ENCODE data around the gene MCEE.

The MCEE gene

DNA sequence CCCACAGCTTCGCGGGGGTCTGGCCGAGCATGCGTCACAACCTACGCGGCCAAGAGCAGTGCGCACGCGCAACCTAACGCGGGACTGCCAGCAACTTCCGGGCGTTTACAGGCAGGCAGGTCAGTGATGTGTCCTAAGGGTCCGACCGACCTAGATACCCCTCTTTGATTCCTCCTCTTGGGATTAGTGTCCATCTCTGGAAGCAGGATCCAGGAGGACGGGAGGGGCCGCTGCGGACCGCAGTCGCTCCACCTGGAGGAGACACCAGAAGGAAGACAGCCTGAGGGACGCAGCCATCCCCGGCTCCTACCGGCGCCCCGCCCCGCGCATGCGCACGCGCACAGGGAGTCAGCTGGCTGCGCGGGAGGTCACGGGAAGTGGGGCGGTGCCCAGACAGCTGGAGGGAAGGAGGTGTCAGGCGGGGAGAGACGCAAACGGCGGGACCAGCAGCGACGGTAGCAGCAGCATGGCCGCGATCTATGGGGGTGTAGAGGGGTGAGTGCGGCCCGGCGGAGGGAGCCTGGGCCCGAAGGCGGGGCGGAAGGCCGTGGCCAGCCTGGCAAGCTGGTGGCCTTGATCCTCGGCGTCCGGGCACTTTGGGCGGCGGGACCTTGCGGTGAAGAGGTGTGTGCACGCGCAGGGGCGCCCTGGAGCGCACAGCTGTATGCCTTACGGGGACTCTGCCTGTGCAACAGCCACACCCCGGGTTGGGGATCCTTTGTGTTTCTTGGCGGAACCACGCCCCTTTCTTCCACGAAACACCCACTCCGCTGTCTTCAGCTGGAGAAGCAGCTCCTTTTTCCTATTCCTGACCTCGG lies 61.6 kb downstream of the MCEE start, which contains the start of gene NAGK:
NAGK (plus strand) TSS at position 431 of the 818 bp plus-strand sequence; CDS start at position 467, 36 bp downstream.
- TF ChIP-seq, protein P1, sequence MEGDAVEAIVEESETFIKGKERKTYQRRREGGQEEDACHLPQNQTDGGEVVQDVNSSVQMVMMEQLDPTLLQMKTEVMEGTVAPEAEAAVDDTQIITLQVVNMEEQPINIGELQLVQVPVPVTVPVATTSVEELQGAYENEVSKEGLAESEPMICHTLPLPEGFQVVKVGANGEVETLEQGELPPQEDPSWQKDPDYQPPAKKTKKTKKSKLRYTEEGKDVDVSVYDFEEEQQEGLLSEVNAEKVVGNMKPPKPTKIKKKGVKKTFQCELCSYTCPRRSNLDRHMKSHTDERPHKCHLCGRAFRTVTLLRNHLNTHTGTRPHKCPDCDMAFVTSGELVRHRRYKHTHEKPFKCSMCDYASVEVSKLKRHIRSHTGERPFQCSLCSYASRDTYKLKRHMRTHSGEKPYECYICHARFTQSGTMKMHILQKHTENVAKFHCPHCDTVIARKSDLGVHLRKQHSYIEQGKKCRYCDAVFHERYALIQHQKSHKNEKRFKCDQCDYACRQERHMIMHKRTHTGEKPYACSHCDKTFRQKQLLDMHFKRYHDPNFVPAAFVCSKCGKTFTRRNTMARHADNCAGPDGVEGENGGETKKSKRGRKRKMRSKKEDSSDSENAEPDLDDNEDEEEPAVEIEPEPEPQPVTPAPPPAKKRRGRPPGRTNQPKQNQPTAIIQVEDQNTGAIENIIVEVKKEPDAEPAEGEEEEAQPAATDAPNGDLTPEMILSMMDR (IDR thresholded peaks at IDR 0.05; ENCODE audit: insufficient read depth, low read depth, low read length, missing control alignments): no peak
- H3K4me3 ChIP-seq (ENCODE audit: low read length): peak within 1 kb of the TSS; percentile 86

DNA sequence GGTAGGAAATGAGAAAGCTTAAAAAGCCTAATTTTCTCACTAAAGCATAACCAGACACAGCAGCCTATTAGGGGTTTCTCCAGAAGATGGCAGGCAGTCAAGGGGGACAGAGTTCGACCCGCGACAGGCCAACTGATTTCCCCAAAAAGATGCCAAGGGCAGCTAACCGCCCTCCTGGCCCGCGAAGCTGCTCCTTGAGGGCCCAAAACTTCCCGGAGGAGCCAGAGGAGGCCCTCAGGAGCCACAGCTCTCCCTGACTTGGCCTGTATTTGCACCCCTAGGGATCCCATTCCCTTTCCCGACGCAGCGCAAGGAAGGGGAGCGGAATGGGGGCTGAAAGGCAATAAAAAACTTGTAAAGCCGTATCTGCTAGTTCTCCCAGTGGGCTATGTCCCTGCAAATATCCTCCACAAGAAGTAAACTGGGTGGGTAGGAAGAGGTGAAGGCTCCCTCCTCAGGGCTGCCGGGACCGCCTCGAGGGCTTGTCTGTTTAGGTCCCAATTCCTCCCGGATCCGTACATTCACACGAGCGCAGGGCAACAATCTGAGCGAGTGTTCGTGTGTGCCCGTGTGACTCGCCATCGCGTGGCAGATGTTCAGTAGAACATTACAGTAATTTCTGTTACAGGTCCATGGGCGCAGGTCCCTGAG lies 62.3 kb downstream of the MCEE start:
- no peak for DNase-seq (ENCODE audit: low read depth)
- TF ChIP-seq, protein P1 (IDR thresholded peaks at IDR 0.05; ENCODE audit: insufficient read depth, low read depth, low read length, missing control alignments): peak; percentile 1
- peak overlapping the region; percentile 86 for H3K4me3 ChIP-seq (ENCODE audit: low read length)

More for the DNA sequence above, 61.6 kb downstream of the MCEE start, which contains the start of gene NAGK:
- DNase-seq (ENCODE audit: low read depth): peak; percentile 97

DNA sequence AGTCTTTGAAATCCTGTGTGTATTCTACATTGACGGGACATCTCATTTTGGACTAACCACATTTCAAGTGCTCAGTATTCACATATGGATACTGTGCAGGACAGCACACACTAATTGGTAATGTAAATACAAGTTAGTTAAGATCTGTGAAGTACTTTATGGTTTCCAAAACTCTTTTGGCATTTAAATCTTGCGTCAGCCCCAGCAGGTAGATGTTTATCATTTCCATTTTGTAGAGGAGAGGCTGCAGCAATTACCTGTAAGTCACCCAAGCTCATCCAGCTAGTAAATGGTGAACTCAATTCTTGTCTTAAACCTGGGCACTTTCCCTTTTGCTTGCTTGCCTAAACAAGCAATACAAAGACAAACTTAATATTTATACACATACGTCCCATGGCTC lies 63.2 kb downstream of the MCEE start:
- TF ChIP-seq, protein P1 (IDR thresholded peaks at IDR 0.05; ENCODE audit: insufficient read depth, low read depth, low read length, missing control alignments): no peak
- DNase-seq (ENCODE audit: low read depth): no peak
- no peak overlapping the region for H3K4me3 ChIP-seq (ENCODE audit: low read length)

DNA sequence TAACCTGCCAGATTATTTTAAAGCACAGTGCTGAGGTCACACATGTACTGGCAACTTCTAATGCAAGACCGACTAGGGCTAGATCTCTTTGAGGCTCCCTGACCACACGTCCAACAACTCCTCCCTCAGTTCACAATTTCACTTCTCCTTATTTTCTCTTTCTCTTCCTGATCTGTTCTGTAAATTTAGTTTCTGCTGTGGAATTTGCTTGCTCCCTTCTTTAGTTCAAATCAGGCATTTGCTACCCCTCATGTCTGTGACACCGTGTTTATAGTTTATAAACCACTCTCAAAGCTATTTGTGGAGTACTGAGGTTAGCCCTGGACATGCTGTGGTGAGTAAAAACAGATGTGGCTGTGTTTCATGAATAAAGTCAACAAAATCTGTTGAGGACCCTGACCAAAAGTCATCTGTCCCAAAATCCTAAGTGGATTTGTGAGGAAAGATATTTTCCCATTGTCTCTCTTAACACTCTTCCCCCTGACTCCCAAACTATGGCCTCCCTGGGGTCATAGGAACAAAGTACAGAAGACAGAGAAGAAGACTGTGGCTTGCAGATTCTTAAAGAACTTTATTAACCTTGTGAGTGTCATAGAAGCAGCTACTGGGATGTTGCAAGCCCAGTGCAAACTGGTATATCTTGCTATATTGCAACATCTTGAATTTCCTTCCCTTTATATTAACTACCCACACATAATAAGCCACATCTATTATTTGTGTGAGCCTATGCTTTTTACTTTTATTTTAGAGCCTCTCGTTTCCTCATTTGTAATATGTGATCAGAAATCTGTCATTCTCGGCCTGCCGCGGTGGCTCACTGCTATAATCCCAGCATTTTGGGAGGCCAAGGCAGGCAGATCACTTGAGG lies 65.0 kb downstream of the MCEE start:
- DNase-seq (ENCODE audit: low read depth): peak; percentile 67
- TF ChIP-seq, protein P1 (IDR thresholded peaks at IDR 0.05; ENCODE audit: insufficient read depth, low read depth, low read length, missing control alignments): no peak
- H3K4me3 ChIP-seq (ENCODE audit: low read length): no peak overlapping the region

DNA sequence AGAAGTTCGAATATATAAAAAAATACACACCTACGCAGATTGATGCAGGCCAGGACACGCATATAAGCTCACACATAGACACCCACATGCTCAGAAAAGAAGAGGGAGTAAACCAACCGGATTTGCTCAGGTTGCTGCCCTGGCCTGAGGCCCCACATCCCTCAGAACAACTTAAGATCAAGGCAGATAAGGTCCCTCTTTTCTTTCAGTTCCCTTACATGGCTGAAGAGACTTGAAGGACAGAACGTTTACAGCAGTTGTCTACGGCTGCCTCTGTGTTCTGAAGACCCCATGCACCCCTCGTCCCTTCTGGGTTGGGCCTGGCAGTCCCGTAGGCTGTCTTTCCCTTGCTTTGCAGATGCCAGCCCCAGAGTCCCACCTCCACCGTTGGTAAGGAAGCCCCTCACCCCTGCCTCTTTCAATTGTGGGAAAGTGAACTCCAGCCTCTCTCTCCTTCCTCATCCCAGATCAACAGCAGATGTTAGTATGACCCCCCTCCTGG lies 65.9 kb downstream of the MCEE start:
- TF ChIP-seq, protein P1 (IDR thresholded peaks at IDR 0.05; ENCODE audit: insufficient read depth, low read depth, low read length, missing control alignments): no peak
- H3K4me3 ChIP-seq (ENCODE audit: low read length): no peak overlapping the region
- peak; percentile 90 for DNase-seq (ENCODE audit: low read depth)

DNA sequence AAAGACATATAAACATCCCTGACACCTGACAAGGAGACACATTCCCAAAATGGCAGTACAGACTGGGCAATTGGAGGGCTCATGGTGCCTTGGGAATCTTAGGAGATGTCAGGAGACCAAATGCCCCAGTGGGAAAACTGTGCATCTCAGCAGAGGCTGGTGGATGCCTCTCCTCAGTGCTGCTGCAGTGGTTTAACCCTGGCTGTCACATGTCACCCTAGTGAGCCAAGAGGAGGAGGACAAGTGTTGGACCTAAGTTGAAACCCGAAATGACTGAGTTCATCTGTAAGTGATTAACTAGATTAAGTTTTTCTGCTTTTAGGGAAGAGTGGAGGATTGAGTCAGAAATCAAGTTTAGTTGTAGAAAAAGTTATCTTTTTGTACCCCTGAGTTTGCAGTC lies 66.8 kb downstream of the MCEE start:
- TF ChIP-seq, protein P1 (IDR thresholded peaks at IDR 0.05; ENCODE audit: insufficient read depth, low read depth, low read length, missing control alignments): no peak
- no peak for DNase-seq (ENCODE audit: low read depth)
- H3K4me3 ChIP-seq (ENCODE audit: low read length): no peak overlapping the region

Measured in epithelial cell of esophagus (primary cell).